OCI-LY3 (cell line): ENCODE results near the gene HBG2.

Experiments
- EZH2phosphoT487 ChIP-seq: fragments of 200-600 bp; shearing (Covaris generic); IDR thresholded peaks from 2 replicates; pipeline ENCODE4 v1.6.1; 2018; ENCODE audit warnings: antibody characterized with exemption, mixed run types, low read depth
- TF ChIP-seq, protein P1 (sequence below): fragments of 200-600, 300-600 bp; sonication (generic); IDR thresholded peaks from 2 replicates; pipeline ENCODE4 v1.5.1; 2014; ENCODE audit warnings: antibody characterized with exemption, low read length, low read depth

DNA sequence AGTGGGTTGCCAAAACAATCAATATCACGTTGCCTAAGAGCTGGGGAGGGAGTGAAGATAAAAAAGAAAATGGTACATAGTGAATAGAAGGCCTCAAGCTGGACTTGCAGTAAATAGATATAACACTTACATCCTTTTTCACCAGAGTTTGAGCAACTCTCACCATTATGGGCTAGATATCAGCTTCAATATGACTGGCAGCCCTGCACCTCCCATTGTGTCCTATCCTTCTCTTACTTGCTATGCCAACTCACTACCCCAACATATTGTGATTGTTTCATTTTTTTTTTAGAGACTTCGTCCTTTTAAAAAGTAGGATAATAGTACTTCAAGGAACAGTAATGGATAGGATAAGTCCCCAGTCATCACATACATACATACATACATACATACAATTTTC is 12.4 kb downstream of the HBG2 start:
- TF ChIP-seq, protein P1, sequence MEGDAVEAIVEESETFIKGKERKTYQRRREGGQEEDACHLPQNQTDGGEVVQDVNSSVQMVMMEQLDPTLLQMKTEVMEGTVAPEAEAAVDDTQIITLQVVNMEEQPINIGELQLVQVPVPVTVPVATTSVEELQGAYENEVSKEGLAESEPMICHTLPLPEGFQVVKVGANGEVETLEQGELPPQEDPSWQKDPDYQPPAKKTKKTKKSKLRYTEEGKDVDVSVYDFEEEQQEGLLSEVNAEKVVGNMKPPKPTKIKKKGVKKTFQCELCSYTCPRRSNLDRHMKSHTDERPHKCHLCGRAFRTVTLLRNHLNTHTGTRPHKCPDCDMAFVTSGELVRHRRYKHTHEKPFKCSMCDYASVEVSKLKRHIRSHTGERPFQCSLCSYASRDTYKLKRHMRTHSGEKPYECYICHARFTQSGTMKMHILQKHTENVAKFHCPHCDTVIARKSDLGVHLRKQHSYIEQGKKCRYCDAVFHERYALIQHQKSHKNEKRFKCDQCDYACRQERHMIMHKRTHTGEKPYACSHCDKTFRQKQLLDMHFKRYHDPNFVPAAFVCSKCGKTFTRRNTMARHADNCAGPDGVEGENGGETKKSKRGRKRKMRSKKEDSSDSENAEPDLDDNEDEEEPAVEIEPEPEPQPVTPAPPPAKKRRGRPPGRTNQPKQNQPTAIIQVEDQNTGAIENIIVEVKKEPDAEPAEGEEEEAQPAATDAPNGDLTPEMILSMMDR, result no peak
- no peak for TF ChIP-seq EZH2phosphoT487
